GM19463 (cell line): ENCODE results near the gene BAIAP2.

Source experiments
- ATAC-seq: cut with Tn5 transposase; IDR thresholded peaks from one replicate; pipeline ENCODE4 v1.9.1; 2021; ENCODE audit warnings: mild to moderate bottlenecking, moderate library complexity; ENCODE audit not compliant: unreplicated experiment

BAIAP2 gene, protein sequence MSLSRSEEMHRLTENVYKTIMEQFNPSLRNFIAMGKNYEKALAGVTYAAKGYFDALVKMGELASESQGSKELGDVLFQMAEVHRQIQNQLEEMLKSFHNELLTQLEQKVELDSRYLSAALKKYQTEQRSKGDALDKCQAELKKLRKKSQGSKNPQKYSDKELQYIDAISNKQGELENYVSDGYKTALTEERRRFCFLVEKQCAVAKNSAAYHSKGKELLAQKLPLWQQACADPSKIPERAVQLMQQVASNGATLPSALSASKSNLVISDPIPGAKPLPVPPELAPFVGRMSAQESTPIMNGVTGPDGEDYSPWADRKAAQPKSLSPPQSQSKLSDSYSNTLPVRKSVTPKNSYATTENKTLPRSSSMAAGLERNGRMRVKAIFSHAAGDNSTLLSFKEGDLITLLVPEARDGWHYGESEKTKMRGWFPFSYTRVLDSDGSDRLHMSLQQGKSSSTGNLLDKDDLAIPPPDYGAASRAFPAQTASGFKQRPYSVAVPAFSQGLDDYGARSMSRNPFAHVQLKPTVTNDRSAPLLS

DNA sequence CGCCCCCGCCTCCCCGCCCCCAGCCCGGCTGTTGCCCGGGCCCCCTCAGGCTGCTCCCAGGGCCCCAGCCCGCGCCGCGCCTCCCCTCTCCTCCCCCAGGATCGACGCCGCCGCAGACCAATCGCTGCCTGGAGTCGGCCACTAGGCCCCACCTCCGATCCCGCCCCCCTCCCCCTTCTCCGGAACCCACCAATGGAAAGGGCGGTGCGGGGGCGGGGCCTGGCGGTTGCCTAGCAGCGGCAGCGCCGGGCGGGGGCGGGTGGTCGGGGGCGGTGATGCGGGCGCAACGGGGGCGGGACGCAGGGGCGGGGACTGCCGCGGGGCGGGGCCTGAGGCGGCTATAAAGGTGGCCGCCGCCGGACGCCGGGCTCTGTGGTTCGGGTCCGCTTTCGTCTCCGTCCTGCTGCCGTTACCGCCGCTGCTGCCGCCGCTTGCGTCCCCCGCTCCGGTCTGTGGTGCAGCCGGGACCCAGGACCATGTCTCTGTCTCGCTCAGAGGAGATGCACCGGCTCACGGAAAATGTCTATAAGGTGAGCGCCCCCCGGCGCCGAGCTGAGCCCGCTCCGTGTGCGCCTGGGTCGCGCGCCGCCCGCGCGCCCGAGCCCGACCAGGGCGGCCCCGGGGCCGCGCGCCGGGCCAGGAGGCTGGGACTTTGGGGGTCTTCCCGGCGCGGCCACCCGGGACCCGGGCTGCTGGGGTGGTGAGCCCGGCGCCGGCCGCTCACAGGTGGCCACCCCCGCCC lies at the start of gene BAIAP2:
TSS of gene BAIAP2 (plus strand) at position 373 of the 742 bp plus-strand sequence. CDS start at position 477, 104 bp downstream.
- ATAC-seq, result peak; percentile 77

DNA sequence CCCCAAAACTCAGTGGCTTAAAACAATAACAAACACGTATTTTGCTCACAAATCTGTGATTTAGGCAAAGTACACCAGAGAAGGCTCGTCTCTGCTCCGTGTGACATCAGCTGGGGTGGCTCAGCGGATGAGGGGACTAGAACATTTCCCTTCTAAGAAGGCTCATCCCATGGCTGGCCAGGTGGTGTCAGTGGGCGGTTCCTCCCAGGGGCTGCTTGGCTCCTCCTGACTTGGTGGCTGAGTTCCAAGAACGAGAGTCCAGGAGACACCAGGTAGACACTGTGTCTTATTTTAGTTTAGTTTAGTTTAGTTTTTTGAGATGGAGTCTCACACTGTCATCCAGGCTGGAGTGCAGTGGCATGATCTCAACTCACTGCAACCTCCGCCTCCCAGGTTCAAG lies 48.9 kb upstream of the BAIAP2 start:
- no peak for ATAC-seq

DNA sequence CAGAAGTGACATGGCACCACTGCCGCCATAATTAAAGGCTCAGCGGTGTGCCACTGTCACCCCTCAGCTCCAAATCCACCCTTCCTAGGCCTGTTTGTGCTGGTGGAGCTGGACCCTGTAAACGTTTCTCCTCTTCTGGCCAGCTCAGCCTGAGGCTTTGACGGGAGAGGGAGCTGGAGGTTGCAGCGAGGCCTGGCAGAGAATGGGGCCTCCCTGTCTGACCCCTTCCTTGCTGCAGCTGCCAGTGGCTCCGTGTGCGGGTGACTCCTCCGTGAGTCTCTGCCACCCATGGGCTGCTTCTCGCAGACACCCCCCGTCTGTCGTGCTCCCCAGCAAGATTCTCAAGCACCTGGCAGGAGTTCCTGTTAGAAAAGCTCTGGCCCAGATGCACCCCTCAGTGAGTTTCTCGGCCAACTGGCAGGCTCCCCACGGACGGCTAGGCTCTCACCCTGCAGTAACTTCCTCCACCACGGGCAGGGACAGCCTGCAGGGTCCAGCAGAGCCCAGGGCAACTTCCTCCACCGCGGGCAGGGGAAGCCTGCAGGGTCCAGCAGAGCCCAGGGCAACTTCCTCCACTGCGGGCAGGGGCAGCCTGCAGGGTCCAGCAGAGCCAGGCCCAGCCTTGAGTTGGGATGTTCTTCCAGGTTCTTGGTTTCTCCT lies 48.0 kb upstream of the BAIAP2 start:
- ATAC-seq, result no peak

DNA sequence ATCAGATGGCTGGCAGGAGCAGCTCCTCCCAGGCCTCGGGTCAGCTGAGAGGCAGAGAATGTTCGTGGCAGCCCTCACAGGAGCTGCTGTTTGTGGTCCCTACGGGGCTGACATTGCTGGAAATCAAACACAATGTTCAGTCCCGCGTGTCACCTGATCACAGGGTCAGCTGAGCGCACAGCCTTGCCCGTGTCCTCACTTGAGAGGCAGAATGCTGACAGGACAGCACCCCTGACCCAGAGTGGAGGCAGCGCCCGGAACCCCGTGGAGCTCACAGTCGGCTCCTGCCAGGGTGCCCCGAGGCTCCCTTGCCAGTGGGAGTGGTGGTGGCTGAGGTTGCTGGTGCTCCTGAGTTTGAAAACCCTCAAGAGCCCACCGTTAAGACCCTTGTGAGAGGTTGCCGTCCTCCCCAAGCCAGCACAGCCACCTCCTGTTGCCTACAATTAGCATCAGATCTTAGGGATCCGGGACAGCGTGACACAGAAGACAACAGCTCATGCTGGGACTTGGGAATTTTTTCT lies 47.0 kb upstream of the BAIAP2 start:
- ATAC-seq, result no peak

DNA sequence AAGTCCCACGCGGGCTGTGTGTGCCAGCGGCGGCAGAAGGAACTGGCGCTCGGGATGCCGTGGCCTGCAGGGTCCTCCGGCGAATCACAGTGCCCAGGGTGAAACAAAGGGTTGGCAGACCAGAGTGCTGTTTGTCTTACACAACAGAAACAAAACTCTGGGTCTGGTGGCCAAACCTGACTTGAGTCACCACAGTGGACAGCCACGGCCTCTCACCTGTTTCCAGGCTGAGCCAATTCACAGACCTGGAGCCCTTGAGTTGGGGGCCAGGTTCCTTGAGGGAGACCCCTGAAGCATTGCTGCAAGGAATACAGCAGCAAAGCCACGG lies 45.4 kb upstream of the BAIAP2 start:
- no peak for ATAC-seq

DNA sequence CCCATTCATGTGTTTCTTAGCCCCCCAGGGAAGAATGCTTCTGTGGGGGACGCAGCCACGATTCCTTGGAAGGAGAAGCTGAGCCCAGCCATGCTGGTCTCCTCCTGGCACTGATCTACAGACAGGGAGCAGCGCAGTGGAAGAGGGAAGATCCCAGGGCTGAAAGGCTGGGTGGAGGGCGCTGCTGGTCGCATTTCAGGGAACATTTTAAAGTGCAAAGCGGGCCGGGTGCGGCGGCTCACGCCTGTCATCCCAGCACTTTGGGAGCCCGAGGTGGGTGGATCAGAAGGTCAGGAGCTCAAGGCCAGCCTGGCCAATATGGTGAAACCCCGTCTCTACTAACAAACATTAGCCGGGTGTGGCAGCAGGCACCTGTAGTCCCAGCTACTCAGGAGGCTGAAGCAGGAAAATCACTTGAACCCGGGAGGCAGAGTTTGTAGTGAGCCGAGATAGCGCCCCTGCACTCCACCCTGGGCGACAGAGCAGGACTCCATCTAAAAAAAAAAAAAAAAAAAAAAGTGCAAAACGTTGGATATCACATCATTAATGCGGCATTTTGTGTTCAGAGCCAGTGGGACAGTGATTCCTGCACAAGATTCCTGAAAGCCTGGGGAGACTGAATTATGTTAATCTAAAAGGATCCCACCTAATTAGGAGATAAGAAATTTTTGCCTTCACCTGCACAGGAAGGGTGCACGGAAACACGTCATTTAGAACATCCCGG lies 43.9 kb upstream of the BAIAP2 start:
- ATAC-seq, result no peak

DNA sequence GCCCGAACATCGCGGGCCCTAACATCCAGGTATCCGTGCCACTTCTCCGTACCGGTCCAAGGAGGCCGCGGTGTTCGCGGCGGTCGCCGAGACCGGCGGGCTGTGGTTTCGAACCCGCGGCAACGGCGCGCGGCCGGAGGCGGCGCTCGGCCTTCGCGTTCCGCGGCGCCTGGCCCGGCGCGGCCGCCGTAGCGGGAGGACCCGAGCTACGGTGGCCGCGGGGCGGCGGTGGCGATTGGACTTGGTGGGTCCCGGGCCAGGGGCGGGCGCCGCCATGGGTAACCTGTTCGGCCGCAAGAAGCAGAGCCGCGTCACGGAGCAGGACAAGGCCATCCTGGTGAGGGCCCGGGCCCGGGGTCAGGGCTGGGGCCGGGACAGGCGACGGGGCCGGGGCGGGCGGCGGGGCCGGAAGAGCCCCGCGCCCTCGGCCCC lies 43.3 kb upstream of the BAIAP2 start, which contains the start of gene CHMP6:
TSS of gene CHMP6 (plus strand) at position 197 of the 432 bp plus-strand sequence. CDS start at position 275, 78 bp downstream.
- ATAC-seq, result no peak

DNA sequence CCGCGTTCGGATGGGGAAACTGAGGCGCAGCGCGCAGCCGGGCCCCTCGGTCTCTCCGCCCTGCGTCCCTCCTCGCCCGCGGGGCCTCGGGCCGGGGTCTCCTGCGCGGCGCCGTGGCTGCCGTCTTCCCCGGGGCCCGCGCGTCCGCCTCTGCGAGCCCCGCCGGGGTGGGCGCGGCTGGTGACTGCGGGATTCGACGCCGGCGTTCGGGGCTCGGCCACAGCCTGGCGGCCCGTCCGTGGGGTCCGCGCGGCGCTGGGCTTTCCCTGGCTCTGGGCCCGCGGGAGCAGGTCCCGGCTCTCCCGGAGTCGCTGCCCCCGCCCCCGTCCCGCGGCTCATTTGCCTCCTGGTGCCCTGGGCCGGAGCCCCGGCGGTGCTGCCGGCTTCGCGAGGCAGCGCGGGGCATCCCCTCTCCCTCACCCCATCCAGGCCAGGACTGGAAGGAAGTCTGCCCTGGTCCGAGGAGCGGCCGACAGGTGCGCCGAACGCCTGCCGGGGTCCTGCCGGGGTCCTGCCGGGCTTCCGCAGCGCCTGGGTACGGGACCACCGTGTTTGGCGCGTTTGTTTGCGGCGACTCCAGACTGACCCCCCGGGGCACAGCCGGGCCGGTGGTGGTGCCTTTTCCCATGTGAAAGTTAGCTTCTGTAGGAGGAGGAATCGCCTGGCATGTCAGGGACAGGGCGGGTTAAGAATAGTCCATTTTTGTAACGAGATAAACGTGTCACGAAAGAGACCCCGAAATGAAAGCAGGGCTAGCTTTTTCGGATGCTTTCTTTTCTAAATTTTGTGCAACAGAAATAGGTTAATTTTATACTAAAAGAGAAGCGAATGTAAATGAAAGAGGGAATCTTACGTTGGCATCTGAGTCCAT lies 42.6 kb upstream of the BAIAP2 start:
- ATAC-seq, result no peak

DNA sequence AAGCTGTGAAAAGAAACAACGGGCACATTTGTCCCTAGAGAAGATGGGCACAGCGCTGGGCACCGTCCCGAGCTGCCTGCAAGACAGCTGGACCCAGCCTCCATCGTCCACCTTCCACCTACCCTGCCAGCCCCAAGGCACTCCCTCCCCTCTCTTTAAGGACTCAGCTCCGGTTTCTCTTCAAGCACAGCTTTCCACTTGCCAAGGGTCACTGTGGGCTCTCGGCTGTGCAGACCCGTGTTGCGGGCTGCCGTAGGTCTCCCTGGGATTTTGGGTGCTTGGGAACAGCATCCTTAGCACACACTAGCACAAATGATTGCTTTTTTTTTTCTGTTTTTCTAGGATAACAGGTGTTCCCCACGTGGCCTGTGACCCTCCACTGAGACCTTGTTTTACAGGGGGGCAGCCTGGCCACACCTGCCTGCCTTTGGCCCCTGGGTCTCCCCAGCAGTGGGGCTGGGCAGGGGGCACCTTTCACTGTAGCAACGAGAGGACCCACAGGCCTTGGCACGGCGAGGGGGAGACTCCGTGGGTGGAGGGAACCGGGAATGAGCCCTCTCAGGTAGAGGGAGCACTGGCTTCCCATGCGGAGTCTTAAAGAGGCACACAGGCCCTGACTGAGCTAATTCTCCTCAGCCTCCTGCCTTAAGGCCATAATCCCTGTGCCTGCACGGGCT lies 41.9 kb upstream of the BAIAP2 start:
- ATAC-seq, result no peak

DNA sequence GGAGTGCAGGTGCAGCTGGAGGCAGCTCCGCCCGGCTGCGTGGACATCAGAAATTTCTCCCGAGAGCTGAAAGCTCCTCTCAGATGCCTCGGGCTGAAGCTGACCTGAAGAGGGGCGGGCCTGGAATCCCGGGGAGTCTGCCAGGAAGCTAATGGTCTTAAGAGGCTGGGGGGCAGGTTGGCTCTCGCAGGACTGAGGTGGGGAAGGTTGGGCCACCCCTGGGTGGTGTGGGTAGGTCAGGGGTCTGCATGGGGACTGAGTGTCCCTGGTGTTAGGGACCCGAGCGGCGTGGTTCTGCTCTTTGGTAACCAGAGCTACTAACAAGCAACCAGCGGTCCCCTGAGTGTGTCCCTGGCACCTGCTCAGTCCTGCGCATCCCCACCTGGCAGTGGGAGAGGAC lies 39.8 kb upstream of the BAIAP2 start:
- ATAC-seq, result no peak

DNA sequence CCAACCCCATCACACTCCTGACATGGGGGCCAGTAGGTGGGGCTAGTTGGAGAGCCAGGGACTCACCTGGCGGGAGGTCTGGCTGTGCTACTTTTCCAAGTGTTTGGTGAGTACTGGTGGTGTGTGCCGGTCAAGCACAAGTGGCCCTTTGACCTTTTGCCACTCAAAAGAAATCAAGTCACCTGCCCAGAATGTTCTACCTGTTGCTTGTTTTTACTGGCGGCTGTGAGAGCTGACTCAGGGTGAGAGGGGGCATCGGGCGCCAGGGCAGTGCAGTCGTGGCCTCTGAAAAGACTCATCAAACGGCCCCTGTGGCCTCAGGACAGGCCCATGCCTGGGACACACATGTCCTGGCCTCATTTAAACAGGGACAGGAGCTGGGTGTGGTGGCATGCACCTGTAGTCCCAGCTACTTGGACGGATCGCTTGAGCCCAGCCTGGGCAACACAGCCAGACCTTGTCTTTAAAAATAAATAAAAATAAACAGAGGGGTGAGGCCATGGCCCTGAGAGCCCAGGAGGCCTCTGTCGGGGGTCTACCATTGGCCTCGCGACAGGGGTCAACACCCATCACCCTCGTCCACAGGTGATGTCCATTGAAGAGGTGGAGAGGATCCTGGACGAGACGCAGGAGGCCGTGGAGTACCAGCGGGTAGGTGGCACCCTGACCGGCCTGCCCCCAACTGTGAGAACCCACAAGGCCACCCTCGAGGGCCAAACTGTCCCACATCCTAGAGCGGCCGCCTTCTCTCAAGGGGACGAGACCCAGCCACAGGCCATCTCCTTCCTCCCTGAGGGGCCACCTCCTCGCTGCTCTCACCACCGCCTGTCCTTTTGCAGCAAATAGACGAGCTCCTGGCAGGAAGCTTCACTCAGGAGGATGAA lies 38.3 kb upstream of the BAIAP2 start:
- ATAC-seq, result no peak

DNA sequence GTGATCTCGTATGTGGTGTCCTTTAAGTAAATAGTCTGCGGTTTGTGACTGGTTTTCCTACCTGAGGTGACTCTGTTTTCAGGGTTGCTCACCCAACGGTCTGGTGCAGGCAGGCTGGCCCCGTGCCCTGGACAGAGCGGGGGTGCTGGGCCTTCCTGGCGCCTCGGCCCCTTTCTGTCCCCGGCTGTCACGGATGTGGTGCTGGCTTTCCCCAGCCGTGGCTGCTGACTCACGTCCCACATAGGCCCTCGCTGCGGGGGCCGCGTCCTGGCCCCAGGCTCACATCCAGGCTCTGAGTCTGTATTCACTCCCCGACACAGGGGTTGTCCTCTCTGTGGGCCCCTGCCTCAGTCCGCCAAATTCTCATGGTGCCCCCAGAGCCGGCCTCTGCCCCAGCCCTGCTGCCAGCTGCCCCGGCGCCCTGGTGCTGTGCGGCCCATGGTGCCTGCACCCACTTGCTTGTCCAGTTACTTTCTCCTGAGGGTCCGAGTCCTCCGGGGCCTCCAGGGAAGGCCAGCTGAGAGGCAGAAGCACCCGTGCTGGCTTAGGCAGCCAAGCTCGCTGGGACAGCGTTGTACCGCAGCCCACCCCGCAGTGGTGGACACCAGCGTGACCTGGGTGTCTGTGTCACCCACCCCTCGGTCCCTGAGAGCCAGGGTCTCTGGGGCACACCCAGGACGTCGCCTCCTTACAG lies 37.4 kb upstream of the BAIAP2 start:
- ATAC-seq, result no peak

DNA sequence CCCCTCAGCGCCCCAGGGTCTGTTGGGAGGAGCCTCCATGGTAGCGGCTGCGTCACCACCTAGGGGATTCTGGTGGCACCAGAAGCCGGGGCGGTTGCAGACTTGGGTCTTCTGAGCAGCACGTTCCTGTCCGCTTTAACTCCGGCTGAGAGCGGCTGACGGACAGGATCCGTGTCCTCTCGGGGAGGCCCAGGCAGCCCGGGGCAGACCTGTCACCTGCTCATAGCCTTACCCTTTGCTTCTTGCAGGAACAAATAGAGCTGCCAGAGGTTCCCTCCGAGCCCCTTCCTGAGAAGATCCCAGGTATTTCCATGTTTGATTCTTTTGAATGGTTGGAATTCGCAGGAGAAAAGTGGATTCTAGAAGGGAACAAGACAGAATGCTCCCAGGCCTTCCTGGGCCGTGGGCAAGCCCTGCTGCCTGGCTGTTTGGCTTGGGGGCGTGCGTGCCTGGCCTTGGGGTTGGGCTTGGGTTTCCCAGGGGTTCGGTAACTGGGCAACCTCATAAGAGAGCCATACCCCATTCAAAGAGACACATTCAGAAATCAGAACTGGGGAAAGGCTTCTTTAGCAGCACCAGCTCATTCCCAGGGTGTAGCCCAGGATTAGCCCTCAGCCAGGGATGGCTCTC lies 36.7 kb upstream of the BAIAP2 start:
- ATAC-seq, result no peak

DNA sequence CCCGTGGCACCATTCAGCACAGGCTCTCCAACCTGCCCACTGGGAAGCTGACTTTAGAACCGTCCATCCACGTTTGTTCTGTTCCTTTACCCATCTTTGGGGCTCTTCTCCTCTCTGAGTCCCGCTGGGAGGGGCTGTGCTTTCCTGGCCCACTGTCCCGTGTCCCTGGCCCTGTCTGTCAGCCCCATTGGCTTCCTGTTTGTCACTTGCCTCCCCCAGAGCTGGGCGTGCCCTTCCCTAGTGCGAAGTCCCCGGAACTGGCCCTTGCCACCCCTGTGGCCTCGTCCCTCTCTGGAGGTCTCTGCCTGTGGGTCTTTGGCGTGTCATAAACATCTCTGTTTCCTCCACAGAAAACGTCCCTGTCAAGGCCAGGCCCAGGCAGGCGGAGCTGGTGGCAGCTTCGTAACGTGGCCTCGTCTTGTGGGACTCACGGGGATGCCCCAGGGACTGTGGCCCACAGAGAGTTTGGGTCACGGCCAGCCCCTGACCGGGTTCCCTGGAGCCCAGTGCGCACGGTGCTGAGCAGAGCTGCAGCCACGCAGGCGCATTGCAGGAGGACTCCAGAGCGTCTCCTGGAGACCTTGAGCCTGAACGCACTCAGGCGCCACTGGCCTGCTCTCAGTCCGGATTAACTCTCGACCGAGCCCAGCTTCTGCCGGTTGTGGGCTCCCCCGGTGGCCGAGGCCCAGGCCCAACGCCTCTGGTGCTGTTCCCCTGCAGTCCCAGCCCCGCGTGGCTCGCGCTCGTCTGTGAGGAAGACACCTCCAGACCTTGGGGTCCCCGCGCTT lies 36.0 kb upstream of the BAIAP2 start:
- no peak for ATAC-seq

DNA sequence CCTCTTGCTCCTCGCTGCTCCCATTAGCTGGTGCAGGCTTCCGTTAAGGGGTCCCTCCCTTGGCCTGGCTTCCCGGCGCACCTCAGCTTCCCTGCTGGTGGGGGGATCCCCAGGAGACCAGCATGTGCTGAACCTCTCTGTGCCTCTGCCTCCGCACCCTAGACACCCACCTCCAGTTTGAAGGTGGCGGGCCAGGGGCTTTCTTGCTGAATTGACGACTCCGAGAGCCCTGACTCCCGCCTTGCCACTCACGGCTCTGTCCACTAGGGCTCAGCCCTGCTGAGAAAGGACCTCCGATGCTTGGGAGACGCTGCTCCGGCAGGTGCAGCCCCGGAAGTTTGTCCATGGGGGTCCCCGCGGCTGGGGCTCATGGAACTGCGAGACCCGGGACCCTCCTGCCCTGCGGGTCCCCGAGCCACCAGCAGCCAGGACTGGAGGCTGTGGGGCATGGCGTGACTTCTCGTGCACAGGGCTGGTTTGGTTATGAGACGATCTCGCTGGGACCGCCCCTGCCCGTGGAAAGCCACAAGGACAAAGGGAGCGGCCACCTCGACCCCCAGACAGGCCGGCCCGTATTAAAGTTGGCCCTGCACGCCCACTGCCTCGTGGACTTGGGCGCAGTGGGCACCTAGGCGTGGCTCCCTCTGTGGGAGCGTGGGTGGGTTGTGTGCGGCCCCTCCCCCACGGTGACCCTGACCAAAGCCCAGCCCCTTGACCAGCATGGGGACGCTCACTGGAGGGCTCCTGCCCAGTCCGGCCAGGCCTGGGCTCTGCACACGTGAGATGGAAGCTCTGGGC lies 35.2 kb upstream of the BAIAP2 start:
- no peak for ATAC-seq

DNA sequence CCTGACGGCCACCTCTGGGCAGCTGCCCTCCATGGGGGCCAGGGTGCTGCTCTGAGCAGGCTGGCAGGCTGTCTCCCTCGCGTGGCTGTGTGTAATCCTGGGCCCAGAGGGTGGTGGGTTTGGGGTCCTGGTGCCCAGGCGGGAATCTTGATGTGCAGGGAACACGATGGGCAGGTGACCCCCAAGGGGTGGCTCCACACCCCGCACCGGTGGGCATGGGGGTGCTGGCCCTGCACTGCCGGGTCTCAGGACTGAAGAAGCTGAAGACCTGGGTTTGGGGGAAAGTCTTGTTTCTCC lies 34.7 kb upstream of the BAIAP2 start:
- ATAC-seq, result no peak
